Aorta (tissue), 5 donors: ENCODE measurements around the gene TAF1B. TPM values are rescaled to one million over a fixed set of nuclear protein-coding genes. Genes with fewer than 3 reads are reported as not detected.

ENCODE experiments used
- ATAC-seq: fragments of 200-7000 bp; cut with Tn5 transposase; one replicate; pipeline ENCODE4 v1.9.1; 2022; ENCODE audit warnings: moderate library complexity; ENCODE audit not compliant: low FRiP score
- DNase-seq, 2 donors: peaks; one replicate each; pipeline ENCODE4 v3.0.0-alpha.2; 2020
- H3K27ac ChIP-seq, 2 donors: one replicate each; pipeline ENCODE4 v1.5.1; 2013; ENCODE audit warnings: low read length in 2 of 2, mild to moderate bottlenecking in 2 of 2, moderate library complexity in 2 of 2, control low read depth in 1 of 2, inconsistent platforms in 1 of 2, low read depth in 1 of 2
- H3K27me3 ChIP-seq, 2 donors: one replicate each; pipeline ENCODE4 v1.6.1; 2013; ENCODE audit warnings: control low read depth in 1 of 2, low read length in 1 of 2, mild to moderate bottlenecking in 1 of 2, moderate library complexity in 1 of 2; ENCODE audit not compliant: insufficient read depth in 2 of 2, control insufficient read depth in 1 of 2
- H3K36me3 ChIP-seq, 2 donors: one replicate each; pipeline ENCODE4 v1.6.1; 2013; ENCODE audit warnings: control low read depth in 1 of 2, low read length in 1 of 2, mild to moderate bottlenecking in 1 of 2; ENCODE audit not compliant: insufficient read depth in 2 of 2, control insufficient read depth in 1 of 2
- H3K4me1 ChIP-seq, 2 donors: one replicate each; pipeline ENCODE4 v1.6.1; 2013; ENCODE audit warnings: low read length in 2 of 2, control low read depth in 1 of 2, mild to moderate bottlenecking in 1 of 2, moderate library complexity in 1 of 2; ENCODE audit not compliant: insufficient read depth in 2 of 2, control insufficient read depth in 1 of 2
- H3K4me3 ChIP-seq, 2 donors: one replicate each; pipeline ENCODE4 v1.5.1; 2013; ENCODE audit warnings: low read length in 2 of 2, control low read depth in 1 of 2, mild to moderate bottlenecking in 1 of 2
- H3K9me3 ChIP-seq: one replicate; pipeline ENCODE4 v1.6.1; 2013; ENCODE audit warnings: mild to moderate bottlenecking, low read length; ENCODE audit not compliant: control insufficient read depth
- WGBS, 2 donors: extraction: QIAGEN DNeasy Blood & Tissue Kit; methylation state at CpG; one replicate each; pipeline ENCODE4 v1.1.7; 2013; 5-methylcytosine and 5-hydroxymethylcytosine counted together
- intact Hi-C, 2 donors: fragments of 100-400 bp; cut with DNase I; formaldehyde crosslinking; loops; one replicate each; pipeline versions ENCODE4 v1.14.2 to v1.15.0; 2022
- polyA plus RNA-seq, 2 donors: library from polyadenylated mRNA; stranded (reverse); fragments of 200-250 nt; gene quantifications; one replicate each; pipeline ENCODE4 v1.2.3, GENCODE V29; 2013
- total RNA-seq, 2 donors: library from RNA; stranded (reverse); fragmentation: NEBNext Ultra II Directional; extraction: Animal tissue kit (Norgen Biotek cat#: 25700); gene quantifications; one replicate each; pipeline ENCODE4 v1.2.1, GENCODE V29; 2021
- donor health status: healthy with polysubstance abuse.
- donor health status: Bipolar disorder and iron deficiency.
- donor health status: DM: no; HTN: no; CAD: no.
- donor health status: DM: no; HTN: no; CAD: no.
- donor health status: DM: yes; HTN: yes; CAD: no.

TAF1B gene
- total and polyA plus RNA-seq, 4 donors, result 2.8 to 21.9 (median 12.8) TPM

- ATAC-seq, result peak; percentile 90
- no peaks in the 10 kb centered on the region for H3K4me1 ChIP-seq
- no peaks in the 10 kb centered on the region for H3K27me3 ChIP-seq
- H3K36me3 ChIP-seq, result no peaks in the 10 kb centered on the region
- no peak overlapping the region for H3K27ac ChIP-seq
- WGBS, 2 donors, result 21 to 23% methylated on average over 14 of the region's 14 CpGs
- H3K9me3 ChIP-seq, result no peaks in the 10 kb centered on the region
- intact Hi-C loops, result no loop called here
- no peak overlapping the region for H3K4me3 ChIP-seq
- DNase-seq, result peak; percentile 90 to 97
Measured at GRCh38 chr2:9799729-9800632, 43.3 kb upstream of the TAF1B start.

GRCh38 chr2:9800639-9800974, 42.7 kb upstream of the TAF1B start:
- no peaks in the 10 kb centered on the region for H3K36me3 ChIP-seq
- intact Hi-C loops, result no loop called here
- no peak overlapping the region for H3K27ac ChIP-seq
- no peak overlapping the region for H3K4me3 ChIP-seq
- no peaks in the 10 kb centered on the region for H3K4me1 ChIP-seq
- WGBS, 2 donors, result 88 to 91% methylated on average over 5 of the region's 5 CpGs
- DNase-seq (no peak), ATAC-seq (no peak)
- no peaks in the 10 kb centered on the region for H3K9me3 ChIP-seq
- no peaks in the 10 kb centered on the region for H3K27me3 ChIP-seq

- no peaks in the 10 kb centered on the region for H3K9me3 ChIP-seq
Measured at GRCh38 chr2:9800975-9801726, 42.1 kb upstream of the TAF1B start.

GRCh38 chr2:9802576-9802993, 40.7 kb upstream of the TAF1B start:
- H3K4me1 ChIP-seq, result no peaks in the 10 kb centered on the region
- no peak overlapping the region for H3K27ac ChIP-seq
- peak in 1 of 2 donors; percentile 47 for DNase-seq
- no peaks in the 10 kb centered on the region for H3K9me3 ChIP-seq
- no peak overlapping the region for H3K4me3 ChIP-seq
- no peaks in the 10 kb centered on the region for H3K27me3 ChIP-seq
- H3K36me3 ChIP-seq, result no peaks in the 10 kb centered on the region
- intact Hi-C loops, result no loop called here
- no peak for ATAC-seq
- WGBS, 2 donors, result 25 to 34% methylated on average over 8 of the region's 8 CpGs

More at GRCh38 chr2:9800975-9801726, 42.1 kb upstream of the TAF1B start:
- H3K4me1 ChIP-seq, result no peaks in the 10 kb centered on the region
- no peak for ATAC-seq
- WGBS, 2 donors, result 88 to 92% methylated on average over 24 to 25 of the region's 25 CpGs
- H3K4me3 ChIP-seq, result no peak overlapping the region
- peak in 1 of 2 donors; percentile 78 for DNase-seq
- intact Hi-C loops, result no loop called here
- H3K27me3 ChIP-seq, result no peaks in the 10 kb centered on the region
- H3K27ac ChIP-seq, result no peak overlapping the region
- no peaks in the 10 kb centered on the region for H3K36me3 ChIP-seq

- no peaks in the 10 kb centered on the region for H3K4me1 ChIP-seq
- DNase-seq (peak in 1 of 2 donors; percentile 75), ATAC-seq (no peak)
- no peaks in the 10 kb centered on the region for H3K27me3 ChIP-seq
- H3K9me3 ChIP-seq, result no peaks in the 10 kb centered on the region
- H3K4me3 ChIP-seq, result no peak overlapping the region
- H3K27ac ChIP-seq, result no peak overlapping the region
- intact Hi-C loops, result no loop called here
- no peaks in the 10 kb centered on the region for H3K36me3 ChIP-seq
- 73 to 76% methylated on average over 17 of the region's 17 CpGs for WGBS, 2 donors
Measured at GRCh38 chr2:9803023-9803805, 40.1 kb upstream of the TAF1B start.

- DNase-seq (peak in 1 of 2 donors; percentile 23), ATAC-seq (no peak)
- Histone ChIP-seq H3K36me3 (no peaks in the 10 kb centered on the region), H3K27ac (no peak overlapping the region), H3K4me1 (no peaks in the 10 kb centered on the region), H3K4me3 (no peak overlapping the region), H3K9me3 (no peaks in the 10 kb centered on the region), H3K27me3 (no peaks in the 10 kb centered on the region)
- 48 to 52% methylated on average over 8 of the region's 8 CpGs for WGBS, 2 donors
- intact Hi-C loops, result no loop called here
Measured at GRCh38 chr2:9805435-9806297, 37.6 kb upstream of the TAF1B start.

- DNase-seq (peak in 1 of 2 donors; percentile 41), ATAC-seq (no peak)
- H3K9me3 ChIP-seq, result no peaks in the 10 kb centered on the region
- WGBS, 2 donors, result 92 to 95% methylated on average over 1 of the region's 1 CpG
- H3K4me3 ChIP-seq, result no peak overlapping the region
- no peaks in the 10 kb centered on the region for H3K27me3 ChIP-seq
- no peaks in the 10 kb centered on the region for H3K36me3 ChIP-seq
- H3K27ac ChIP-seq, result no peak overlapping the region
- intact Hi-C loops, result no loop called here
- no peaks in the 10 kb centered on the region for H3K4me1 ChIP-seq
Measured at GRCh38 chr2:9806298-9806610, 37.0 kb upstream of the TAF1B start.

- intact Hi-C loops, result no loop called here
Measured at GRCh38 chr2:9806656-9807055, 36.6 kb upstream of the TAF1B start.

More at GRCh38 chr2:9806656-9807055, 36.6 kb upstream of the TAF1B start:
- Histone ChIP-seq H3K4me1 (no peaks in the 10 kb centered on the region), H3K4me3 (no peak overlapping the region), H3K36me3 (no peaks in the 10 kb centered on the region), H3K27ac (no peak overlapping the region), H3K27me3 (no peaks in the 10 kb centered on the region), H3K9me3 (no peaks in the 10 kb centered on the region)
- ATAC-seq (no peak), DNase-seq (peak in 1 of 2 donors; percentile 34)
- WGBS, 2 donors, result 97 to 98% methylated on average over 12 of the region's 12 CpGs
